Measurements from ENCODE around the gene KCNC3. TPM values are rescaled to one million over a fixed set of nuclear protein-coding genes. Genes with fewer than 3 reads are reported as not detected.

KCNC3 gene
- total and polyA plus RNA-seq, 12 donors = 0.88 to 4.0 (median 2.3) TPM

- no peak for ATAC-seq
- no peak for DNase-seq
- H3K4me1 ChIP-seq = peaks cover 0 to 25% (median 9%) of the 10 kb centered on the region in 9 donors
- intact Hi-C loops (cut with DNase I) = no loop called here
- no peak overlapping the region for H3K4me3 ChIP-seq
- peaks cover 0 to 38% (median 23%) of the 10 kb centered on the region in 7 donors for H3K27me3 ChIP-seq
- no peak overlapping the region for H3K27ac ChIP-seq
- TF ChIP-seq CTCF (IDR thresholded peaks at IDR 0.05) = no peak
- H3K9me3 ChIP-seq = no peaks in the 10 kb centered on the region
- H3K36me3 ChIP-seq = no peaks in the 10 kb centered on the region
- 66 to 74% methylated on average over 11 of the region's 11 CpGs for WGBS, 2 donors
Measured at GRCh38 chr19:50324331-50324730, 4.8 kb downstream of the KCNC3 start.

- Histone ChIP-seq H3K4me3 (no peak overlapping the region), H3K36me3 (no peaks in the 10 kb centered on the region), H3K27me3 (peaks cover 0 to 35% (median 23%) of the 10 kb centered on the region in 7 donors), H3K4me1 (peaks cover 0 to 24% (median 9%) of the 10 kb centered on the region in 9 donors), H3K9me3 (no peaks in the 10 kb centered on the region), H3K27ac (no peak overlapping the region)
- DNase-seq = no peak
- ATAC-seq = no peak
- intact Hi-C loops (cut with DNase I) = no loop called here
- 90 to 92% methylated on average over 12 of the region's 12 CpGs for WGBS, 2 donors
- no peak for TF ChIP-seq CTCF (IDR thresholded peaks at IDR 0.05)
Measured at GRCh38 chr19:50323782-50324133, 5.4 kb downstream of the KCNC3 start.

- TF ChIP-seq CTCF (IDR thresholded peaks at IDR 0.05) = no peak
- Histone ChIP-seq H3K27ac (no peak overlapping the region), H3K4me3 (no peak overlapping the region), H3K36me3 (no peaks in the 10 kb centered on the region), H3K9me3 (no peaks in the 10 kb centered on the region), H3K27me3 (peaks cover 0 to 31% (median 24%) of the 10 kb centered on the region in 7 donors), H3K4me1 (peaks cover 0 to 22% (median 9%) of the 10 kb centered on the region in 9 donors)
- 93 to 95% methylated on average over 54 to 55 of the region's 55 CpGs for WGBS, 2 donors
- intact Hi-C loops (cut with DNase I) = no loop called here
- no peak for ATAC-seq
- no peak for DNase-seq
Measured at GRCh38 chr19:50322931-50323781, 6.0 kb downstream of the KCNC3 start.

- no peaks in the 10 kb centered on the region for H3K36me3 ChIP-seq
- DNase-seq (no peak), ATAC-seq (no peak)
- H3K4me1 ChIP-seq = peaks cover 0 to 15% (median 9%) of the 10 kb centered on the region in 9 donors
- 75 to 76% methylated on average over 12 of the region's 12 CpGs for WGBS, 2 donors
- intact Hi-C loops (cut with DNase I) = no loop called here
- H3K9me3 ChIP-seq = no peaks in the 10 kb centered on the region
- no peak overlapping the region for H3K4me3 ChIP-seq
- no peak overlapping the region for H3K27ac ChIP-seq
- H3K27me3 ChIP-seq = peaks cover 0 to 26% (median 23%) of the 10 kb centered on the region in 7 donors
- no peak for TF ChIP-seq CTCF (IDR thresholded peaks at IDR 0.05)
Measured at GRCh38 chr19:50322234-50322633, 6.9 kb downstream of the KCNC3 start.

All from heart right ventricle (tissue), 16 donors.